C4-2B (cell line): ENCODE data around the gene FOXP1.

Experiments used
- ZFX ChIP-seq: fragments of 450-650 bp; IDR thresholded peaks from 2 replicates; pipeline ENCODE4 v1.6.1; 2017
- TF ChIP-seq, protein P1 (sequence below): fragments of 450-650 bp; conservative IDR thresholded peaks from 2 replicates; pipeline ENCODE4 v1.5.1; 2017; ENCODE audit warnings: mild to moderate bottlenecking

DNA sequence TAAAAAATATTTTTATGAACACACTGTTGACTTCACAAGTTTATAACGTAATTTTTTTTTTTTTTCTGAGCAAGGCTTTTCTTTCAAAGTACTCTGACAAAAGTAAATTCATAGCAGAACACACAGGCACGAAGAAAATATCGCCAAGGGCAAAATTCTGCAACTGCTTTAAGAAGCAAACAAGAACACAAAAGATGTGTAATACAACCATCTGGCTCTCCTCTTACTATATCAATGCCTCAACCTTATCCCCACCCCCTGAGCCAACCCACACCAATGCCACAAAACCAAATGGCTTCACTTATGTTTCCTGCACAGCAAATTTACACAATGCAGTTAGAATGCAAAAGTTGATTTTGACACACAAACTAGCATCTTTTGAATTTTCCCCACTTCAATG is 274.2 kb downstream of the FOXP1 start:
- TF ChIP-seq, protein P1, sequence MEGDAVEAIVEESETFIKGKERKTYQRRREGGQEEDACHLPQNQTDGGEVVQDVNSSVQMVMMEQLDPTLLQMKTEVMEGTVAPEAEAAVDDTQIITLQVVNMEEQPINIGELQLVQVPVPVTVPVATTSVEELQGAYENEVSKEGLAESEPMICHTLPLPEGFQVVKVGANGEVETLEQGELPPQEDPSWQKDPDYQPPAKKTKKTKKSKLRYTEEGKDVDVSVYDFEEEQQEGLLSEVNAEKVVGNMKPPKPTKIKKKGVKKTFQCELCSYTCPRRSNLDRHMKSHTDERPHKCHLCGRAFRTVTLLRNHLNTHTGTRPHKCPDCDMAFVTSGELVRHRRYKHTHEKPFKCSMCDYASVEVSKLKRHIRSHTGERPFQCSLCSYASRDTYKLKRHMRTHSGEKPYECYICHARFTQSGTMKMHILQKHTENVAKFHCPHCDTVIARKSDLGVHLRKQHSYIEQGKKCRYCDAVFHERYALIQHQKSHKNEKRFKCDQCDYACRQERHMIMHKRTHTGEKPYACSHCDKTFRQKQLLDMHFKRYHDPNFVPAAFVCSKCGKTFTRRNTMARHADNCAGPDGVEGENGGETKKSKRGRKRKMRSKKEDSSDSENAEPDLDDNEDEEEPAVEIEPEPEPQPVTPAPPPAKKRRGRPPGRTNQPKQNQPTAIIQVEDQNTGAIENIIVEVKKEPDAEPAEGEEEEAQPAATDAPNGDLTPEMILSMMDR, result no peak
- no peak for TF ChIP-seq ZFX
